Loucy (cell line): ENCODE results near the gene STAT3.

Experiments used
- H2AFZ ChIP-seq: fragments of 200-600 bp; sonication (generic); 2 replicates; pipeline ENCODE4 v1.6.0; 2016; ENCODE audit warnings: antibody characterized with exemption, mild to moderate bottlenecking, low read length, moderate library complexity
- H3F3A ChIP-seq: fragments of 200-600 bp; 2 replicates; pipeline ENCODE4 v1.6.0; 2016; ENCODE audit warnings: antibody characterized with exemption, low read depth, mild to moderate bottlenecking
- H3K27me3 ChIP-seq: fragments of 200-600 bp; sonication (generic); 2 replicates; pipeline ENCODE4 v1.6.1; 2014; ENCODE audit warnings: low read length, mild to moderate bottlenecking; ENCODE audit not compliant: insufficient read depth, poor library complexity, severe bottlenecking
- H3K36me3 ChIP-seq: fragments of 200-600 bp; sonication (generic); 2 replicates; pipeline ENCODE4 v1.6.1; 2016; ENCODE audit warnings: low read length; ENCODE audit not compliant: insufficient read depth
- H3K4me1 ChIP-seq: fragments of 200-600 bp; sonication (generic); 2 replicates; pipeline ENCODE4 v1.5.1; 2014; ENCODE audit warnings: low read length, mild to moderate bottlenecking; ENCODE audit not compliant: insufficient read depth, poor library complexity, severe bottlenecking
- H3K4me2 ChIP-seq: fragments of 200-600 bp; sonication (generic); 2 replicates; pipeline ENCODE4 v1.6.0; 2014; ENCODE audit warnings: antibody characterized with exemption, low read length, low read depth, mild to moderate bottlenecking; ENCODE audit not compliant: poor library complexity, severe bottlenecking
- H3K4me3 ChIP-seq: fragments of 200-600 bp; sonication (generic); 2 replicates; pipeline ENCODE4 v1.5.1; 2014; ENCODE audit warnings: low read length, mild to moderate bottlenecking, mixed read lengths; ENCODE audit not compliant: poor library complexity, severe bottlenecking
- H3K79me2 ChIP-seq: fragments of 200-600 bp; sonication (generic); 2 replicates; pipeline ENCODE4 v1.6.1; 2014; ENCODE audit warnings: low read length; ENCODE audit not compliant: insufficient read depth
- H3K9ac ChIP-seq: fragments of 200-600 bp; sonication (generic); 2 replicates; pipeline ENCODE4 v1.6.0; 2014; ENCODE audit warnings: mild to moderate bottlenecking, low read depth, low read length, moderate library complexity; ENCODE audit not compliant: poor library complexity, severe bottlenecking
- H3K9me2 ChIP-seq: fragments of 200-600 bp; sonication (generic); replicated peaks from 2 replicates; pipeline ENCODE4 v1.6.1; 2016; ENCODE audit warnings: low read depth, low read length, mixed read lengths
- H3K9me3 ChIP-seq: fragments of 200-600 bp; sonication (generic); 2 replicates; pipeline ENCODE4 v1.6.1; 2014; ENCODE audit warnings: mild to moderate bottlenecking, antibody characterized with exemption, low read length, low read depth; ENCODE audit not compliant: insufficient read depth
- H4K20me1 ChIP-seq: fragments of 200-600 bp; sonication (generic); 2 replicates; pipeline ENCODE4 v1.6.0; 2014; ENCODE audit warnings: antibody characterized with exemption, low read length, mild to moderate bottlenecking; ENCODE audit not compliant: insufficient read depth, poor library complexity, severe bottlenecking
- CTCF ChIP-seq: fragments of 200-600 bp; sonication (generic); conservative IDR thresholded peaks from 2 replicates; pipeline ENCODE4 v1.5.1; 2014; ENCODE audit warnings: mild to moderate bottlenecking, antibody characterized with exemption, low read length
- EZH2phosphoT487 ChIP-seq: fragments of 200-600 bp; IDR thresholded peaks from 2 replicates; pipeline ENCODE4 v1.6.1; 2018; ENCODE audit warnings: antibody characterized with exemption, mild to moderate bottlenecking, moderate library complexity, borderline replicate concordance

STAT3 gene

DNA sequence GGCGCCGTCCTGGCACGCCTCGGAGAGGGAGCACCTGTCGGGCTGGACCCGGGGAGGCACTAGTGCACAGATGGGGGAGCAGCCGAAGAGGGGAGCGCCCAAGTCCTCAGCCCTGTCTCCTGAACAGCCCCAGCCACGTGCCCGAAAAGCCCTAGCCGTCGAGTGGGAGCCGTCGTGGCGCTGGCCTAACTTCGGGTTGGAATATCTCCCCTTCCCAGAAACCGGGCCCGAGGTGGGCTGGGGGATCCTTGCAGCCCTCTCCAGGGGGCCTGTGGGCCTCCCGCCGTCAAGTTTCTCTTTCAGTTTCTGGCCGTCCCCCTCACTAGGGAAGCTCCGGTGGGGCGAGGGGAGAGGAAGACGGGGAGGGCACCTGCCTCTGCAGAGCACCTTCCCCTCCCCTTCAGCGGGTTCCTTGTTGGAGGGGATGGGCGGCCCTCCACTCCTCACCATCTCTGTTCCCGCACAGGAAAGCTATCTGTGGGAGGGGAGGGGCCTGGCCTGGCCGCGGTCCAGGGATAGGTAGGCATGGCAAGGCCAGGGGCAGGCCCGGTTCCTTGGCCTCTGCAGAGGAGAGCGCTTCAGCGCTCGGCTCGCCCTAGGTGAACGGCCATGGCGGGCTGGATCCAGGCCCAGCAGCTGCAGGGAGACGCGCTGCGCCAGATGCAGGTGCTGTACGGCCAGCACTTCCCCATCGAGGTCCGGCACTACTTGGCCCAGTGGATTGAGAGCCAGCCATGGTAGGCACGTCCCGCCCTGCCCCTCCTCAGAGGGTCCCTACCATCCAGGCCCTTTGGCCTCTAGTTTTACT is 99.2 kb downstream of the STAT3 start:
- H2AFZ ChIP-seq, result no peak overlapping the region; the same call in 1 of the 2 replicates
- H3K9me3 ChIP-seq, result no peaks in the 10 kb centered on the region
- peak overlapping the region; percentile 98 for H3K9ac ChIP-seq
- peaks cover 50% of the 10 kb centered on the region for H4K20me1 ChIP-seq
- H3K27me3 ChIP-seq, result no peaks in the 10 kb centered on the region
- H3K9me2 ChIP-seq, result no peaks in the 10 kb centered on the region
- H3K79me2 ChIP-seq, result peaks cover 98% of the 10 kb centered on the region
- TF ChIP-seq CTCF (no peak), EZH2phosphoT487 (no peak)
- H3K36me3 ChIP-seq, result peaks cover 25% of the 10 kb centered on the region
- peaks cover 52% of the 10 kb centered on the region for H3K4me1 ChIP-seq
- no peaks in the 10 kb centered on the region for H3F3A ChIP-seq
- H3K4me2 ChIP-seq, result peak overlapping the region; percentile 98
- H3K4me3 ChIP-seq, result peak overlapping the region; percentile 91

- peak within 1 kb of the TSS; percentile 91 for H3K4me3 ChIP-seq
- peak within 1 kb of the TSS; percentile 18; the same call in 1 of the 2 replicates for H2AFZ ChIP-seq
- no peaks in the 10 kb centered on the region for H3K9me2 ChIP-seq
- no peak for TF ChIP-seq EZH2phosphoT487
- TF ChIP-seq CTCF, result no peak
- peaks cover 53% of the 10 kb centered on the region for H3K4me1 ChIP-seq
- peaks cover 43% of the 10 kb centered on the region for H4K20me1 ChIP-seq
- no peaks in the 10 kb centered on the region for H3K27me3 ChIP-seq
- peak within 1 kb of the TSS; percentile 98 for H3K9ac ChIP-seq
- no peaks in the 10 kb centered on the region for H3K9me3 ChIP-seq
- no peaks in the 10 kb centered on the region for H3F3A ChIP-seq
- H3K4me2 ChIP-seq, result peak within 1 kb of the TSS; percentile 98
- H3K79me2 ChIP-seq, result peaks cover 96% of the 10 kb centered on the region
- peaks cover 18% of the 10 kb centered on the region for H3K36me3 ChIP-seq
Measured at GRCh38 chr17:42287977-42288802, 100.1 kb downstream of the STAT3 start, which contains the start of gene STAT5A. Gene STAT5A (plus strand): TSS chr17:42288498. CDS start chr17:42289412, 914 bp downstream.

DNA sequence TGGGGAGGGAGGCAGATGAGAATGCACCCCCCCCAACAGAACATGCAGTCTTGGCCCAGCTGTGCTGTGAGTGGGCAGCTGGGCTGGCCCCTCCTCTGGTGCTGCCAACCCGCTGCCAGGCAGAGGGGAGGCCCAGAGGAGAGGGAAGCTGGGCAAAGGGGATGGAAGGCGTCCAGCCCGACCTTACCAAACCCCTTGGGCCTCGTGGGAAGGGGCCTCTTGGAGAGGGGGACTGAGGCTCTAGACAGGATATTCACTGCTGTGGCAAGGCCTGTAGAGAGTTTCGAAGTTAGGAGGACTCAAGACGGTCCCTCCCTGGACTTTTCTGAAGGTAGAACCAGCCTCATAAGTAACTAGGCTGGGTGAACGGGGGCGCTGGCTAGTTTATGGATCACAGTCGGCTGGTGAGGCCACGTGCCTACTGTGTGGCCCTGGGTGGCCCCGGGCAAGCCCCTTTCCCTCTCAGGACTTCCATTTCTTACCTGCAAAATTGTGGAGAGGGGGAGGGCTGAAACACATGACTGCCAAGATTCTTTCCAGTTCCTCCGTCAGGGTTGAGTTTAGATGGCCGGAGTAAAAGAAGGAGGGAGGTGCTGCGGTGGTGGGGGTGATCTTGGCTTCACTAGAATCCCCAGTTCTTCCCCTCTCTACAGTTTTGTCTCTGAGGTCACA is 100.8 kb downstream of the STAT3 start:
- peak overlapping the region; percentile 98 for H3K4me2 ChIP-seq
- H3K27me3 ChIP-seq, result no peaks in the 10 kb centered on the region
- peaks cover 18% of the 10 kb centered on the region for H3K36me3 ChIP-seq
- H3K9me3 ChIP-seq, result no peaks in the 10 kb centered on the region
- peak overlapping the region; percentile 18; the same call in 1 of the 2 replicates for H2AFZ ChIP-seq
- H3F3A ChIP-seq, result no peaks in the 10 kb centered on the region
- peaks cover 56% of the 10 kb centered on the region for H3K4me1 ChIP-seq
- TF ChIP-seq EZH2phosphoT487 (no peak), CTCF (no peak)
- peak overlapping the region; percentile 91 for H3K4me3 ChIP-seq
- peak overlapping the region; percentile 98 for H3K9ac ChIP-seq
- peaks cover 89% of the 10 kb centered on the region for H3K79me2 ChIP-seq
- no peaks in the 10 kb centered on the region for H3K9me2 ChIP-seq
- peaks cover 37% of the 10 kb centered on the region for H4K20me1 ChIP-seq
